ENCODE data around the gene CYTH2. TPM values are rescaled to one million over a fixed set of nuclear protein-coding genes. Genes with fewer than 3 reads are reported as not detected.

The CYTH2 gene
- total RNA-seq, 1 experiment from 2014 or later, result 103 TPM

DNA sequence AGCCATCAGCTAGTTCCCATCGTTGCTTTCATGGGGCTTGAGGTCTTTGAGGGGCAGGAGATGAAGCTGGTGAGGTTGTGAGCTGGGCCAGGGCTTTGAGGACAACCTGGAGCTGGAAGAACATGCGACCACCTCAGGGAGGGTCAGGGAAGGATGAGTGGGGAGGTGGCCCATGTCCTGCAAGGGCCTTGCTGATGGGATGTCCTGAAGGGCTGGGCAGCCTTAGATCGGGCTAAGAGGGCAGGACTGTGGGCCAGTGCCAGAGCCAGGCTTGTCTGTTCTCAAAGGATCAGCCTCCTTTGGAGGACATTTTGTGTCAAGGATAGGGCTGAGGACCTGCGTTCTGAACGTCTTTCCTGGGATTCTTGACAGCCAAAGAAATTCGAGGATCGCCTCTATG is 10.5 kb downstream of the CYTH2 start:
- H3K4me3 Mint-ChIP-seq, result peak overlapping the region in 1 of 2 experiments; percentile 20; a peak in 1 of 5 replicates
- no peak for DNase-seq

More for the DNA sequence above, 10.5 kb downstream of the CYTH2 start:
- H3K23me2 ChIP-seq (ENCODE audit: insufficient read length, low read depth, low read length, poor library complexity, severe bottlenecking), result no peaks in the 10 kb centered on the region
- H3K79me1 ChIP-seq (ENCODE audit: insufficient read depth, low read depth, low read length, poor library complexity, severe bottlenecking), result no peaks in the 10 kb centered on the region
- WGBS (ENCODE audit: extremely low coverage, insufficient read length, low lambda C conversion rate), result no CpG with 5 or more reads among the region's 7 CpGs
- peaks cover 3% of the 10 kb centered on the region; the same call in 1 of the 2 replicates for H3K27me3 Mint-ChIP-seq (ENCODE audit: low read depth)
- H4K91ac ChIP-seq (ENCODE audit: insufficient read length, low read depth, low read length), result no peak overlapping the region
- no peaks in the 10 kb centered on the region for H3K4me1 ChIP-seq (ENCODE audit: insufficient read depth, low read length)
- H3K27me3 ChIP-seq (ENCODE audit: insufficient read depth, low read length), result no peaks in the 10 kb centered on the region
- H3K14ac ChIP-seq (ENCODE audit: insufficient read depth, low read length), result no peak overlapping the region
- H3K18ac ChIP-seq (ENCODE audit: insufficient read length, low read depth, low read length), result no peak overlapping the region
- H3K4me2 ChIP-seq (ENCODE audit: insufficient read depth, insufficient read length, low read length), result no peak overlapping the region
- no peak overlapping the region for H2AK5ac ChIP-seq (ENCODE audit: insufficient read length, low read length)
- H2AFZ ChIP-seq (ENCODE audit: low read length), result no peak overlapping the region
- H3K4me1 Mint-ChIP-seq, result peaks cover 3 to 13% of the 10 kb centered on the region in 2 experiments; a peak in 3 of 4 replicates
- H3K9me3 ChIP-seq (ENCODE audit: control insufficient read depth, low read depth, low read length), result no peaks in the 10 kb centered on the region
- peak overlapping the region in 2 of 3 experiments; percentile 34 to 82; a peak in 5 of 7 replicates for H3K27ac Mint-ChIP-seq
- no peaks in the 10 kb centered on the region for H3K79me2 ChIP-seq (ENCODE audit: insufficient read depth, low read length)
- H2BK15ac ChIP-seq (ENCODE audit: low read depth, low read length), result no peak overlapping the region
- H2BK120ac ChIP-seq (ENCODE audit: low read depth, low read length, poor library complexity, severe bottlenecking), result no peak overlapping the region
- no peak overlapping the region for H2BK12ac ChIP-seq (ENCODE audit: insufficient read length, low read depth, low read length)
- no peak overlapping the region for H2BK20ac ChIP-seq (ENCODE audit: low read depth, low read length, poor library complexity, severe bottlenecking)
- H3K23ac ChIP-seq (ENCODE audit: insufficient read length, low read depth, low read length), result no peak overlapping the region
- H2BK5ac ChIP-seq (ENCODE audit: insufficient read length, low read length), result no peak overlapping the region
- H3K27ac ChIP-seq (ENCODE audit: insufficient read length, low read depth, low read length), result no peak overlapping the region
- H4K5ac ChIP-seq (ENCODE audit: insufficient read length, low read depth, low read length), result no peak overlapping the region
- no peak overlapping the region for H3K4ac ChIP-seq (ENCODE audit: low read depth, low read length)
- H4K20me1 ChIP-seq (ENCODE audit: control insufficient read depth, insufficient read depth, insufficient read length), result no peaks in the 10 kb centered on the region
- no peak overlapping the region for H4K8ac ChIP-seq (replicated peaks; ENCODE audit: insufficient read length, low read depth, low read length)
- H3K56ac ChIP-seq (ENCODE audit: insufficient read length, low read depth, low read length), result no peak overlapping the region
- H3T11ph ChIP-seq (ENCODE audit: low read length), result no peak overlapping the region
- no peak overlapping the region for H3K9ac ChIP-seq (ENCODE audit: extremely low read depth, insufficient read length, low read length)
- peaks cover 28 to 69% (median 54%) of the 10 kb centered on the region in 3 experiments for H3K36me3 Mint-ChIP-seq (ENCODE audit: insufficient read depth in 1 of 3, low read depth in 3 of 3)
- no peaks in the 10 kb centered on the region for H3K9me3 Mint-ChIP-seq
- no peak for TF ChIP-seq CTCF (conservative IDR thresholded peaks at IDR 0.05)
